ENCODE data around the gene NUCKS1.

DNA sequence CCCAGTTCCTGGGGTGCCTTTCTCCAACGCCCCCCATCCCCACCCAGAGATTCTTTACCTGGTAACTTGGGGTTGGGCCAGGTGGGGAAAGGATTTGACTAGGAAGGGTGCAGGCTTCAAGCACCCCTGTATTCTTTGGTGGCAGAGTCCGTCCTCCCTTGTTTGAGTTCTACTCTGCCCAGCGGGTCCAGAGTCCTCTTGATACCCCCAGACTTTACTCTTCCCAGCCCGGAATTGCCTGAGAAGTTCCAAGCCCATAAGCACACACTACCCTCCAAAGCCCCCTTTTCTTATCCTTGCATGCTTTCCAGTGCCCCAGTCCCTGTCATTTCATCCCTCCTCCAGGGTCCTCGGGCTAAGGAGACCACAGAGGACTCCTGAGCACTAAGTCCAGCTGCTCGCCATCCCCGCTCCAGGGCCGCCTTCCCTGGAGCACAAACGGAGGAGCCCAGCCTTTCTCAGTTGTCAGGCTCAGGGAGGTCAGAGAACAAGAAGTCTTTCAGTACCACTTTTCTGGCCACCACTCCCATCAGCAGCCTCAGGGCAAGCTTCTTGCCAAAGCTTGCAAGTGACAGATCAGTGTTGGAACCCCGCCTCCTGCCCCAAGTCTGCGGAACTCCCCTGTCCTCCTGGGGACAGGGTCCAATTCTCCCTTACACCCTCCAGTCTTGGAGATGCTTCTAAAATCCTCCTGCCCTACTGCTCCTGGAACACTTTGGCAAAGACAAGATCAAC, 81.9 kb downstream of the NUCKS1 start:
- TF ChIP-seq, protein P1, sequence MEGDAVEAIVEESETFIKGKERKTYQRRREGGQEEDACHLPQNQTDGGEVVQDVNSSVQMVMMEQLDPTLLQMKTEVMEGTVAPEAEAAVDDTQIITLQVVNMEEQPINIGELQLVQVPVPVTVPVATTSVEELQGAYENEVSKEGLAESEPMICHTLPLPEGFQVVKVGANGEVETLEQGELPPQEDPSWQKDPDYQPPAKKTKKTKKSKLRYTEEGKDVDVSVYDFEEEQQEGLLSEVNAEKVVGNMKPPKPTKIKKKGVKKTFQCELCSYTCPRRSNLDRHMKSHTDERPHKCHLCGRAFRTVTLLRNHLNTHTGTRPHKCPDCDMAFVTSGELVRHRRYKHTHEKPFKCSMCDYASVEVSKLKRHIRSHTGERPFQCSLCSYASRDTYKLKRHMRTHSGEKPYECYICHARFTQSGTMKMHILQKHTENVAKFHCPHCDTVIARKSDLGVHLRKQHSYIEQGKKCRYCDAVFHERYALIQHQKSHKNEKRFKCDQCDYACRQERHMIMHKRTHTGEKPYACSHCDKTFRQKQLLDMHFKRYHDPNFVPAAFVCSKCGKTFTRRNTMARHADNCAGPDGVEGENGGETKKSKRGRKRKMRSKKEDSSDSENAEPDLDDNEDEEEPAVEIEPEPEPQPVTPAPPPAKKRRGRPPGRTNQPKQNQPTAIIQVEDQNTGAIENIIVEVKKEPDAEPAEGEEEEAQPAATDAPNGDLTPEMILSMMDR (IDR thresholded peaks at IDR 0.05), result no peak
- TF ChIP-seq POLR2AphosphoS5 (IDR thresholded peaks at IDR 0.05) (no peak), EP300 (IDR thresholded peaks at IDR 0.05) (no peak)
